ENCODE data around the gene DLGAP4. TPM values are rescaled to one million over a fixed set of nuclear protein-coding genes. Genes with fewer than 3 reads are reported as not detected.
A peak's percentile ranks its signal among the peaks of the same experiment; 100 is the strongest.

The DLGAP4 gene
- total and polyA plus RNA-seq, 2 experiments from 2014 or later: 14.3 to 68.1 TPM

DNA sequence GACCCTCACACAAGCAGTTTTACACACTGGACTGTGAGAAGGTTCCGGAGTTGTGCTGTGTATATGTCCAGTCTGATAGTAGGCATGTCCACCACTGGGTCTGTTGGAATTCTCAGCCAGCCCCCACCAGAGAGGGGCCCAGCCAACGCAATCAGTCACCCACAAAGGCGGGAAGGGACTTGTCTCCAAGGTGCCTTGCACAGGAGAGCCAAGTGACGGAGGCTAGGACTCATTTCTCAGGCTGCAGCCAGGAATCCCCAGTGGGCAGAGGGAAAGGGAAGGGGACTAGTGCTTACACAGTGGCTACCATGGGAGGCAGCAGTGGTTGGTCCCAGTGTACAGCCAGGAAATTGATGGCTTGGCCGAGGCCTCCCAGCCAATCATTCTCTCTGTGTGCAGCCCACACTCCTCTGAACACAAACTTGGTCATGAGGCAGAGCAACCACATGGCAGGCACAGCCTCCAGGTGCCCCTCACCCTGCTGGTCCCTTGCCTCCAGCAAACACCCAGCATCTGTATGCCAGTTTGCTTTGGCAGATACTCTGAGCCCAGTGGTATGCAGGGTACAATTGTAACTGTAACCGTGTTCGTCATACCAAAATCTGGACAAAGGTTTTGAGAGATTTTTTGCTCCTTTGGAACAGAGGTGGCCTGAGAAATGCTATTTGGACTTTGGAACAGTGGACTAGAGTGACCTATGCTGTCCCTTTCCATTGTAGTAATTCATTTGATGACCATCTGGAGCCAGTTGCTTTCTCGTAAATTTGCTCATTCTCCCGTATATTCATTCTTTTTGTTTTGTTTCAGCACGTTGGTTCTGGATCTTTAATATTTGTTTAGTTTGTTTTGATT lies 162.2 kb downstream of the DLGAP4 start:
- DNase-seq: no peak
- Histone ChIP-seq H3K9ac (no peak overlapping the region), H4K20me1 (ENCODE audit: insufficient read depth) (peaks cover 12% of the 10 kb centered on the region; the same call in 1 of the 2 replicates), H3K4me3 (no peak overlapping the region), H3K27ac (peak overlapping the region; percentile 92), H3K9me2 (ENCODE audit: insufficient read depth) (no peaks in the 10 kb centered on the region), H2AFZ (no peak overlapping the region), H3K4me1 (ENCODE audit: insufficient read depth) (peaks cover 65% of the 10 kb centered on the region), H3K36me3 (ENCODE audit: low read depth) (no peaks in the 10 kb centered on the region), H3K27me3 (replicated peaks; ENCODE audit: insufficient read depth) (no peaks in the 10 kb centered on the region), H3K4me2 (ENCODE audit: unreplicated experiment) (no peak overlapping the region), H3K9me3 (ENCODE audit: low read depth) (no peaks in the 10 kb centered on the region), H3K79me2 (ENCODE audit: insufficient read depth) (peaks cover 94% of the 10 kb centered on the region), H3F3A (ENCODE audit: insufficient read depth) (peaks cover 65% of the 10 kb centered on the region)
- in situ Hi-C loops (cut with MboI): no loop called here
- 74 to 76% methylated on average over 9 to 10 of the region's 10 CpGs for WGBS, 2 experiments (ENCODE audit: low coverage in 1 of 2, low lambda C conversion rate in 2 of 2, missing lambda C conversion rate in 2 of 2)
- TF ChIP-seq EZH2phosphoT487 (IDR thresholded peaks at IDR 0.05; ENCODE audit: insufficient read depth, low read depth): no peak
- no peak for TF ChIP-seq EZH2 (IDR thresholded peaks at IDR 0.05; ENCODE audit: insufficient read depth, poor library complexity, severe bottlenecking)

DNA sequence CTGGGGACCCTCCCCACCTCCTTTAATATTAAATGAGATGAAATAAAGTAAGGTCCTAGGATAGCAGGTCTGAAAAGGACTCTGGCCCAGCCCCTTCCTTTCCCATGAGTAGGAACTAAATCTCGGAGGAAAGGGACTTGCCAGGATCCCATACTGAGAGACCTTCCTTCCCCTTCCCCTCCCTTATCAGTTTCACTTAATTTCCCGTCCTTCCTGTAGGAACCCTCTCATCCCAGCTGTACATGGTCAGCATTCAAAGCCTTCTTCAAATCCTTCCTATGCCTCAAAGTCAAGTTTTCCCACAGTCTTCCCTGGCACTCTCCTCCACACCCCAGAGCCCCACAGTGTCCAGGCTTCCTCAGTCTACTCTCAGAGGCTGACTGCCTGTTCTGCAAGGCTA lies 163.8 kb downstream of the DLGAP4 start:
- Histone ChIP-seq H3K27ac (no peak overlapping the region), H3K36me3 (ENCODE audit: low read depth) (no peaks in the 10 kb centered on the region), H3F3A (ENCODE audit: insufficient read depth) (peaks cover 65% of the 10 kb centered on the region), H3K4me3 (no peak overlapping the region), H3K27me3 (replicated peaks; ENCODE audit: insufficient read depth) (no peaks in the 10 kb centered on the region), H3K9me3 (ENCODE audit: low read depth) (no peaks in the 10 kb centered on the region), H3K4me2 (ENCODE audit: unreplicated experiment) (no peak overlapping the region), H3K9me2 (ENCODE audit: insufficient read depth) (no peaks in the 10 kb centered on the region), H3K4me1 (ENCODE audit: insufficient read depth) (peaks cover 66% of the 10 kb centered on the region), H4K20me1 (ENCODE audit: insufficient read depth) (peaks cover 12% of the 10 kb centered on the region; the same call in 1 of the 2 replicates), H2AFZ (no peak overlapping the region), H3K9ac (no peak overlapping the region), H3K79me2 (ENCODE audit: insufficient read depth) (peaks cover 95% of the 10 kb centered on the region)
- 60 to 71% methylated on average over 2 of the region's 2 CpGs for WGBS, 2 experiments (ENCODE audit: low coverage in 1 of 2, low lambda C conversion rate in 2 of 2, missing lambda C conversion rate in 2 of 2)
- TF ChIP-seq EZH2phosphoT487 (IDR thresholded peaks at IDR 0.05; ENCODE audit: insufficient read depth, low read depth): no peak
- no peak for TF ChIP-seq EZH2 (IDR thresholded peaks at IDR 0.05; ENCODE audit: insufficient read depth, poor library complexity, severe bottlenecking)
- in situ Hi-C loops (cut with MboI): no loop called here
- DNase-seq: no peak

DNA sequence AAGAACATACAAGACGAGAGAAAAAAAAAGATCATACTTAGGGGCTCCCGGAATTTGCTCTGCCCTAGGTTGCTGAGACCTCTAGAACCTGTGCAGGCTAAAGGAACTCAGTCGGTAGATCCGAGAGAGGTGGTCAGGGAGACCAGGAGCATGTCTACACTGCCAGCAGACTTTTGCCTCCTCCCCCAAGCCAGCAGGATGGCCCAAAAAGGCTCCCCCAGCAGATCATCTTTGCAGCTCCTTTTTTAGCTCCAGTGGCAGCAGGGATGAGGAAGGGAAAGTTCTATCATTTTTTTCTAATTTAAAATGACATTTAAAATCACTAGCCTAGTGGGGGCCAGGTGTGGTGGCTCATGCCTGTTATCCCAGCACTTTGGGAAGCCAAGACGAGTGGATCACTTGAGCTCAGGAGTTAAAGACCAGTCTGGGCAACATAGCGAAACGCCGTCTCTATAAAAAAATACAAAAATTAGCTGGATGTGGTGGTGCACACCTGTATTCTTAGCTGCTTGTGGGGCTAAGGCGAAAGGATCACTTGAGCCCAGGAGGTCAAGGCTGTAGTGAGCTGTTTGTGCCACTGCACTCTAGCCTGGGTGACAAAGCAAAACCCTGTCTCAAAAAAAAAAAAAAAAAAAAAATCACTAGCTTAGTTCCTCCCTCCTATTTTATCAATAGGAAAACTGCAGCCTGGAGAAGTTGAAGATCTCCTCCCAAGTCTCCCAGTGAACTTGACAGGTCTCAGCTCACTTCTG lies 165.9 kb downstream of the DLGAP4 start:
- Histone ChIP-seq H3K27ac (peak overlapping the region; percentile 78), H3K4me3 (peak overlapping the region; percentile 41), H3K27me3 (replicated peaks; ENCODE audit: insufficient read depth) (no peaks in the 10 kb centered on the region), H3K4me1 (ENCODE audit: insufficient read depth) (peaks cover 57% of the 10 kb centered on the region), H3K9me3 (ENCODE audit: low read depth) (no peaks in the 10 kb centered on the region), H3K4me2 (ENCODE audit: unreplicated experiment) (peak overlapping the region; percentile 57), H3F3A (ENCODE audit: insufficient read depth) (peaks cover 67% of the 10 kb centered on the region), H4K20me1 (ENCODE audit: insufficient read depth) (peaks cover 12% of the 10 kb centered on the region; the same call in 1 of the 2 replicates), H3K9me2 (ENCODE audit: insufficient read depth) (no peaks in the 10 kb centered on the region), H3K9ac (peak overlapping the region; percentile 70), H3K79me2 (ENCODE audit: insufficient read depth) (peaks cover 100% of the 10 kb centered on the region), H3K36me3 (ENCODE audit: low read depth) (no peaks in the 10 kb centered on the region), H2AFZ (no peak overlapping the region)
- TF ChIP-seq EZH2 (IDR thresholded peaks at IDR 0.05; ENCODE audit: insufficient read depth, poor library complexity, severe bottlenecking): no peak
- TF ChIP-seq EZH2phosphoT487 (IDR thresholded peaks at IDR 0.05; ENCODE audit: insufficient read depth, low read depth): no peak
- in situ Hi-C loops (cut with MboI): no loop called here
- DNase-seq: no peak
- 42 to 43% methylated on average over 9 of the region's 9 CpGs for WGBS, 2 experiments (ENCODE audit: low coverage in 1 of 2, low lambda C conversion rate in 2 of 2, missing lambda C conversion rate in 2 of 2)

DNA sequence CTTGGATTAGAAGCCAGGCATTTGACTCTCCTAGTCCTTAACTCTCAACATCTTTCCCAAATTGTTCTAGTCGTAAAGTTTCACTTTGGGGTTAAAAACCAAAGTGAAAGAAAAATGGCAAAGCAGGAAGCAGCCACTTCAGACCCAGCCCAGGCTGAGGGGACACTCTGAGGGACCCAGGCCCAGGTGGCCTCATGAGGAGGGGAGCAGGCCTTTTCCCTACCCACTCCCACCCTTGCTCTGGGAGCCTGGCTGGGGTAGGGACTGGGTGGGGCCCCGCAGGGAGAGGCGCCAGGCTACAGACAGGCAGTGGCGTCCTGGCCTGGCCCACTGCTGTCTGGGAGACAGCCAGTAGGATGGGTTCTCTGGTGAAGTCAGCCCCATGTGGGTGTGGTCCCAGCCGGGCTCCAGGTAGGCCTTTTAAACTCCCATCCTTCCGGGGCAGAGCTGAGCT lies 166.5 kb downstream of the DLGAP4 start:
- H3K79me2 ChIP-seq (ENCODE audit: insufficient read depth): peaks cover 100% of the 10 kb centered on the region
- H4K20me1 ChIP-seq (ENCODE audit: insufficient read depth): peaks cover 16% of the 10 kb centered on the region; the same call in 1 of the 2 replicates
- no peaks in the 10 kb centered on the region for H3K9me2 ChIP-seq (ENCODE audit: insufficient read depth)
- no peaks in the 10 kb centered on the region for H3K36me3 ChIP-seq (ENCODE audit: low read depth)
- WGBS, 2 experiments (ENCODE audit: low coverage in 1 of 2, low lambda C conversion rate in 2 of 2, missing lambda C conversion rate in 2 of 2): 9% methylated on average over 6 of the region's 6 CpGs
- peak overlapping the region; percentile 57 for H3K4me2 ChIP-seq (ENCODE audit: unreplicated experiment)
- no peaks in the 10 kb centered on the region for H3K9me3 ChIP-seq (ENCODE audit: low read depth)
- H3K4me3 ChIP-seq: peak overlapping the region; percentile 41
- no peaks in the 10 kb centered on the region for H3K27me3 ChIP-seq (replicated peaks; ENCODE audit: insufficient read depth)
- peak; percentile 71 for DNase-seq
- in situ Hi-C loops (cut with MboI): no loop called here
- H3F3A ChIP-seq (ENCODE audit: insufficient read depth): peaks cover 67% of the 10 kb centered on the region
- peak overlapping the region; percentile 70 for H3K9ac ChIP-seq
- no peak overlapping the region for H2AFZ ChIP-seq
- H3K4me1 ChIP-seq (ENCODE audit: insufficient read depth): peaks cover 55% of the 10 kb centered on the region
- peak overlapping the region; percentile 78 for H3K27ac ChIP-seq
- no peak for TF ChIP-seq EZH2 (IDR thresholded peaks at IDR 0.05; ENCODE audit: insufficient read depth, poor library complexity, severe bottlenecking)
